GM18526 (cell line): Measurements from ENCODE around the gene TAPBP.

Experiments used
- POLR2A ChIP-seq: IDR thresholded peaks from 3 replicates; pipeline ENCODE4 v1.6.1; 2011; ENCODE audit not compliant: insufficient read length; ENCODE audit errors: extremely low read depth

TAPBP gene

GRCh38 chr6:33273129-33273923 is 40.6 kb downstream of the TAPBP start:
- TF ChIP-seq POLR2A, result no peak

- no peak for TF ChIP-seq POLR2A
Measured at GRCh38 chr6:33272275-33273128, 41.4 kb downstream of the TAPBP start.

- TF ChIP-seq POLR2A, result peak; percentile 99
Measured at GRCh38 chr6:33271468-33272274, 42.2 kb downstream of the TAPBP start, which contains the start of the genes RPS18 and VPS52. Gene RPS18 (plus strand): TSS chr6:33272075. CDS start chr6:33272120, 45 bp downstream. Gene VPS52 (minus strand): TSS chr6:33271876. CDS start chr6:33271675, 201 bp downstream.

- TF ChIP-seq POLR2A, result no peak
Measured at GRCh38 chr6:33271117-33271467, 42.8 kb downstream of the TAPBP start.

- TF ChIP-seq POLR2A, result no peak
Measured at GRCh38 chr6:33264015-33264414, 49.9 kb downstream of the TAPBP start.

- TF ChIP-seq POLR2A, result no peak
Measured at GRCh38 chr6:33259032-33259431, 54.8 kb downstream of the TAPBP start.

- TF ChIP-seq POLR2A, result no peak
Measured at GRCh38 chr6:33254591-33254990, 59.3 kb downstream of the TAPBP start.

GRCh38 chr6:33252759-33253158 is 61.1 kb downstream of the TAPBP start:
- TF ChIP-seq POLR2A, result no peak

GRCh38 chr6:33251395-33252012 is 62.4 kb downstream of the TAPBP start:
- TF ChIP-seq POLR2A, result no peak

- no peak for TF ChIP-seq POLR2A
Measured at GRCh38 chr6:33250731-33251130, 63.1 kb downstream of the TAPBP start.

- no peak for TF ChIP-seq POLR2A
Measured at GRCh38 chr6:33249732-33250630, 63.9 kb downstream of the TAPBP start.
